Ishikawa (cell line): ENCODE results near the gene GGCT.

Source experiments
- CEBPB ChIP-seq: IDR thresholded peaks from 2 replicates; pipeline ENCODE4 v1.6.1; 2012
- EGR1 ChIP-seq: IDR thresholded peaks from 2 replicates; pipeline ENCODE4 v1.6.1; 2012
- EP300 ChIP-seq: IDR thresholded peaks from 2 replicates; pipeline ENCODE4 v1.6.1; 2012; ENCODE audit warnings: borderline replicate concordance
- FOXM1 ChIP-seq: IDR thresholded peaks from 2 replicates; pipeline ENCODE4 v1.6.1; 2012; ENCODE audit warnings: low read depth, borderline replicate concordance
- RAD21 ChIP-seq: IDR thresholded peaks from 2 replicates; pipeline ENCODE4 v1.6.1; 2012; ENCODE audit warnings: low read depth
- TAF1 ChIP-seq: IDR thresholded peaks from 2 replicates; pipeline ENCODE4 v1.6.1; 2012; ENCODE audit warnings: low read depth, mild to moderate bottlenecking
- YY1 ChIP-seq: IDR thresholded peaks from 2 replicates; pipeline ENCODE4 v1.6.1; 2012; ENCODE audit warnings: low read depth
- ZBTB7A ChIP-seq: IDR thresholded peaks from 2 replicates; pipeline ENCODE4 v1.6.1; 2012; ENCODE audit warnings: low read depth
- TF ChIP-seq, protein P1 (sequence below): IDR thresholded peaks from 2 replicates; pipeline ENCODE4 v1.6.1; 2012
- TF ChIP-seq, protein P2 (sequence below): IDR thresholded peaks from 2 replicates; pipeline ENCODE4 v1.6.1; 2012; ENCODE audit warnings: low read depth, mild to moderate bottlenecking

DNA sequence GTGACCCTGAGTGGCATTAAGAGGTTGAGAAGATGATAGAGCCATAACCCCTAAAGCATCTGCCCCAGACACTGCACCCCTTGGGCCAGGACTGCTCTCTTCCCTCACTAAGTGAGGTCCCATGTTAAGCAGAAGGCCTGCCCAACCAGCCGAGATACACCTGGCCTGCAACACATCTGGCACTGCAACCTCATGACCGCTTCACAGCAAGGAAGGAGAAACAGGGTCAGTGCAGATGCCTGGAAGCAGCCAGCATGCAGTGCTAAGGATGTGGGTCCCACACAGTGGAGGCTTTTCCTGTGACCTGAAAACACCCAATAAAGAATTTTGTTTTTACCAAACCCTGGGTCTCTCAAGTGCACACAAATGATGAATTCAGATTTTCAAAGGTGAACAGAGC, 33.4 kb downstream of the GGCT start:
- TF ChIP-seq ZBTB7A (no peak), TAF1 (no peak), FOXM1 (no peak), RAD21 (no peak), EP300 (no peak), EGR1 (no peak), CEBPB (no peak), YY1 (no peak)
- TF ChIP-seq, protein P1, sequence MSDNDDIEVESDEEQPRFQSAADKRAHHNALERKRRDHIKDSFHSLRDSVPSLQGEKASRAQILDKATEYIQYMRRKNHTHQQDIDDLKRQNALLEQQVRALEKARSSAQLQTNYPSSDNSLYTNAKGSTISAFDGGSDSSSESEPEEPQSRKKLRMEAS = no peak
- TF ChIP-seq, protein P2, sequence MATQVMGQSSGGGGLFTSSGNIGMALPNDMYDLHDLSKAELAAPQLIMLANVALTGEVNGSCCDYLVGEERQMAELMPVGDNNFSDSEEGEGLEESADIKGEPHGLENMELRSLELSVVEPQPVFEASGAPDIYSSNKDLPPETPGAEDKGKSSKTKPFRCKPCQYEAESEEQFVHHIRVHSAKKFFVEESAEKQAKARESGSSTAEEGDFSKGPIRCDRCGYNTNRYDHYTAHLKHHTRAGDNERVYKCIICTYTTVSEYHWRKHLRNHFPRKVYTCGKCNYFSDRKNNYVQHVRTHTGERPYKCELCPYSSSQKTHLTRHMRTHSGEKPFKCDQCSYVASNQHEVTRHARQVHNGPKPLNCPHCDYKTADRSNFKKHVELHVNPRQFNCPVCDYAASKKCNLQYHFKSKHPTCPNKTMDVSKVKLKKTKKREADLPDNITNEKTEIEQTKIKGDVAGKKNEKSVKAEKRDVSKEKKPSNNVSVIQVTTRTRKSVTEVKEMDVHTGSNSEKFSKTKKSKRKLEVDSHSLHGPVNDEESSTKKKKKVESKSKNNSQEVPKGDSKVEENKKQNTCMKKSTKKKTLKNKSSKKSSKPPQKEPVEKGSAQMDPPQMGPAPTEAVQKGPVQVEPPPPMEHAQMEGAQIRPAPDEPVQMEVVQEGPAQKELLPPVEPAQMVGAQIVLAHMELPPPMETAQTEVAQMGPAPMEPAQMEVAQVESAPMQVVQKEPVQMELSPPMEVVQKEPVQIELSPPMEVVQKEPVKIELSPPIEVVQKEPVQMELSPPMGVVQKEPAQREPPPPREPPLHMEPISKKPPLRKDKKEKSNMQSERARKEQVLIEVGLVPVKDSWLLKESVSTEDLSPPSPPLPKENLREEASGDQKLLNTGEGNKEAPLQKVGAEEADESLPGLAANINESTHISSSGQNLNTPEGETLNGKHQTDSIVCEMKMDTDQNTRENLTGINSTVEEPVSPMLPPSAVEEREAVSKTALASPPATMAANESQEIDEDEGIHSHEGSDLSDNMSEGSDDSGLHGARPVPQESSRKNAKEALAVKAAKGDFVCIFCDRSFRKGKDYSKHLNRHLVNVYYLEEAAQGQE = no peak
